Endothelial cell of hepatic sinusoid (primary cell): ENCODE measurements around the gene RASA3.
"Not testable (repeated sequence)": the region's sequence is repeated elsewhere in the genome, so short reads cannot be mapped to it uniquely, and the experiment has no call there.

Experiments used
- in situ Hi-C: cut with HindIII; loops from 2 replicates; pipeline ENCODE4 v1.10.0; 2017; ENCODE audit warnings: low sequenced_read_pairs

Gene RASA3

DNA sequence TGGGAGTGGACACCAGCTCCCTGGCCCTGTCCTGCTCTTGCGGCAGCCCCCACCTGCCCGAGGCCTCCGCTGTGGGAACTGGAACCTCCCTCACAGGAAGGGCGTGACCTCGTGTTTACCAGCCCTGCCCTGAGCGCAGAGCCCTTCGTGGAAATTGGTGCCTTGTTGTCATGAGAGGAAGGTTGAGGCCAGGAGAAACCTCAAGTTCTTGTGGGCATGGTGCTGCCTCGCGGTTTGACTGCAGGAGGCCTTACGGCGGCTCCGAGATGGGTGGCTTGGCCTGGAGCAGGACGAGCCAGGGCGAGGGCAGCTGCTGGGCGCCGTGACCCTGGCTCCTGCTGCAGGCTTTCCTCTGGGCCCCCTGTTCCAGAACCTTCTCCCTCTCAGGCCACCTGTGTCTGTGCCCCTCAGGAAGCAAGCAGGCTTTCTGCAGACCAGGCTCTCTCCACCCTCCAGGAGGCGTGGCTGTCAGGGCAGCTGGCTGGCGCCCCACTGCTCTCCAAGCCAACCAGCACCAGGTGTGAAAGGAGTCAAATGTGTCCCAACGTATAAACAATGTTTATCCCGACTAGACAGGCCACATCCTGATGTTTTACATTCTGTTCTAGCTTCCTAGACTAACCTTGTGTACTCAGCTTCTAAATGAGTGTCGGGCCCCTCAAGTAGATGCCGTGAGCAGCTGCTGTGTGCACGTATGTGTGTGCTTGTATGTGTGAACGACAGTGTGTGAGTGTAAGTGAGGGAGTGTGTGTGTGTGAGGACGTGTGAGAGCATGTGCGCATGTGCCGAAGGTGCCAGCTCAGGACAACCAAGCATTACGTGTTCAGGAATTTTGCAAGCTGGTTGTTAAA, 10.4 kb upstream of the RASA3 start:
- in situ Hi-C loops = no loop called here

DNA sequence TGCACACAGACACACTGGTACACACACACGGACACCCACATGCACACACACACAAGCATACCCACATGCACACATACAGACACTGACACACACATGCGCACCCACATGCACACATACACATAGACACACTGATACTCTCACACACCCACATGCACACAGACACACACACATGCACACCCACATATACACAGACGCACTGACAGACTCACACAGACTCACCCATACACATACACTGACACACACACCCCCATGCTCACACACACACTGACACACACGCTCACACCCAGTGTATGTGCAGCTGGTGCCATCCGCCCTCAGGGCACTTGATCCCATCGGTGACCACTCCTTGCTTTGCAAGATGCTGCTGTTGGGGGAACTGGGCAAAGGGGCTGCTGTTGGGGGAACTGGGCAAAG, 9.7 kb upstream of the RASA3 start:
- in situ Hi-C loops = no loop called here

DNA sequence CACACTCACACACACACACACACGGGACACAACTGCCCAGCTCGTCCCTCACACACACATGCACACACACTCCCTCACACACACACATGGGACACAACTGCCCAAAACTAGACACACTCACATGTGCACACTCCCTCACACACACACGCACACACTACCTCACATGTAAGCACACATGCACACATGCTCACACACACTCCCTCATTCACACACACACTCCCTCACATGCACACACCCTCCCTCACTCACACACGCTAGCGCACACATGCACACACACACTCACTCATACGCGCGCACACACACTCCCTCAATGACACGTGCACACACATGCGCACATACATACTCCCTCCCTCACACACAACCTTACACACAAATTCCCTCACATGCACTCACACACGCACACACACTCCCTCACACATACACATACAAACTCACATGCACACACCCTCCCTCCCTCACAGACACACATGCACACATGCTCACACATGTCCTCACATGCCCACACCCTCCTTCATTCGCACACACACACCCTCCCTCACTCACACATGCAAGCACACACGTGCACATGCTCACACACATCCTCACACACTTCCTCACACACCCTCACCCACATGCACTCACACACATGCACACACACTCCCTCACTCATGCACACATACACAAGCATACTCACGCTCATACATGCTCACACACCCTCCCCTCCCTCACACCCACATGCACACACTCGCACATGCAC, 9.0 kb upstream of the RASA3 start:
- in situ Hi-C loops = no loop called here

DNA sequence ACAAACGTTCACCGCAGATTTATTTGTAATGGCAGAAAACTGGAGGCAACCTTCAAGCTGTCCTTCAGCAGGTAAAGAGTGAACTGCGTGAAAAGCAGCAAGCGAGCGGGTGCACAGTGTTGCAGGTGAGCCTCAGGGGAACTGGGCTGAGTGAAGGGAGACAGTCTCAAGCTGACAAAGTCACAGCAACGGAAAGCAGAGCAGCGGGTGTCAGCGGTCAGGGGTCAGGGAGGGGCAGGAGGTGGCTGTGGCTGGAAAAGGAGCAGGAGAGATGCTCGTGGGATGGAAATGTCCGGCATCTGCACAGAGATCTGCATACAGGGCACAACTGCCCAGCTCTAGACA, 8.5 kb upstream of the RASA3 start:
- in situ Hi-C loops = no loop called here

DNA sequence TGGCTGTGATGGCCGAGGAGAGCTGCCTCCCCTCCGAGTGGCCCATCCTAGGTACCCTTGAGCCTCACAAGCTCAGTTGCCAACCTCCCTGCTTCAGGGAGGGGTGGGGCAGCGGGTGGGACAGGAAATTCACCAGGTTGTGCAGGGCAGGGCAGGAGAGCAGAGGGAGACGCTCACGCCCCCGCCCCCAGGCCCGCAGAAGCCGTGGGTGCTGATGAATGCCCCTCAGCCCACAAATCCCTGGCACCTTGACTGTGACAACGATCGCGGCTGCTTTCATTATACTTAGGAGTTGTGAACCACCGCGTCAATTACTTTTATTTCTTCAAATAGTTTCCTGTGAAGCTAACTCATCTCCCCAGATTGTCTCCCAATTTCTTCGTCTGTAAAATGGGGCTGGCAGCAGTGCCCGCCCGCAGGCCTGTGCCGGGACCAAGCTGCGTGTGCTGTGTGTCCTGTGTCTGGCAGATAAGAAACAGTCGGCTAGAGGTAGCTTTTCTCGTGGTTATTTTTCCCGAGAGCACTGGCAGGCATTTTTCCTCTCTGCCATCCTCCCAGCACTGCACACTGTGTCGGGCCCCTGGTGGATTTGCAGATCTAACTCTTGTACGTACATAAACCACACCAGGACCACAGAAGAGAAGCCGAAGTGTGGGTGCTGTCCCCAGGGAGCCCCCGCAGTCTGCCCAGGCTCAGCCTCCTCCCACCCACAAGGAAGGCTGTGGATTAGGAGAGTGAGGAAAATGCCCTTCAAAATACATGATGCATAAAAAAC, 7.9 kb upstream of the RASA3 start:
- in situ Hi-C loops = no loop called here

DNA sequence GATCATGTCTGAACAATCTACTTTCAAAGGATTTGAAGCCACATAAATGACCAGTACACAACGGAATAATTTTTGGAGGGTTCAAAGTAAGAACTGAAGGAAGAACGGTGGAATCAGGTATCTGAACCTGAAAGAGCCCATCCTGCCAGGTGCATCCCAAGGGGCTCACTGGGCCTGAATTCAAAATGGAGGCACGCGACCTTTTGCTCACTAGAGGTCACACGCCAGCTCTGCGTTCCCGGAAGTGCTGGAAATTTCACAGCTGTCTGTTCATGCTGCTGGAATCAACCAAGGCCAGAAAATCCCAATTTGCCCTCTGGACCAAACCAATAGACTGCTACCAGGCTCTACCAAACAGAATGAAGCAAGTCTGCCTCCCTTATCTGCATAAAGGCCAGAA, 4.2 kb upstream of the RASA3 start:
- in situ Hi-C loops = no loop called here

DNA sequence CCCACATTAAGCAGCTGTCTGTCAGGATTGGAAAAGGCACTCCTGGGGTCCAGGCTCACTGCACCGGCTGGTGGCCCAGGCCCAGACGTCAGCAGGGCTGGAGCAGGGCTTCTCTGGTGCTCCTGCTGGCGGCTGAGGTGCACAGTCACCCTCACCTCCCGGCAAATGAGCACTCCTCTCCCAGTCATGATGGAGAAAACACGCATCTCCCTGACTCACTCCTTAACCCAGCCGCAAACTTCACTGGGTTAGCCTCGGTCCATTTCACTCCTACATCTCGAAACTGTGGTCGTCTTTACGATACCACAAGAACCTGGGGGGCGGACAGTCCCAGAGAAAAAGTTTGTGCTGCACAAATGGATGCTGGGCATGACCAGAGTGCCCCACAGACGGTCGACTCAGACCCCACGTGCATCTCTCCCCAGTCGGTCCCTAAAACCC, 3.3 kb upstream of the RASA3 start:
- in situ Hi-C loops = no loop called here

DNA sequence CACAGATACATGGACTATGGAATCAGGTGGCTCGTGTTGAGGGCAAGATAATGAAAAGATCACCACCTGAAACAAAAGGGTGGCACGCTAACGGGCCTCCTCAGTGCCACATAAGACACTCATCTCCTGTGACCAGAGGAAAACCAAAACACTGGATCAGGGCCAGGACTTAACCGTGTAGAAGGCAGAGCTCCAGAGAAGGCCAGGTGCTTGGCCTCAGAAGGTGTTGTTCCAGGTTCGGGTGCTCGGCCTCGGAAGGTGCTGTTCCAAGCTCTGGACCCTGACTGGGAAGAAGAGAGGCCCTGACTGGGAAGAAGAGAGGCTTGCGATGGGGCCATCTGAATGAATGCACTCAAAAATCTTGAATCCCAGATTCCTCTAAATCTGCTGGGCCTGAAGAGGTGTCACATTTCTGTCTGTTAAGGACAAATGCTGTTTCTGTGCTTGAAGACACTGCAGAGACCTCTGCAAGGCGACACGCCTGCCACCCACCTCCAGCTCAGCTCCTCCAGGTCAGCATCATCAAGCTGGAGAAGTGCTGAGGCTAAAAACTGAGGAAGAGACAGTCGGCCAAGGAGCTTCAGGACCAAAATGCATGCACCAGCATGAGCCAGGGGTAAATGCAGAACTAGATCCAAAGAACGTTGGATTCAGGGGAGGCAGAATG, 2.7 kb upstream of the RASA3 start:
- in situ Hi-C loops = no loop called here

DNA sequence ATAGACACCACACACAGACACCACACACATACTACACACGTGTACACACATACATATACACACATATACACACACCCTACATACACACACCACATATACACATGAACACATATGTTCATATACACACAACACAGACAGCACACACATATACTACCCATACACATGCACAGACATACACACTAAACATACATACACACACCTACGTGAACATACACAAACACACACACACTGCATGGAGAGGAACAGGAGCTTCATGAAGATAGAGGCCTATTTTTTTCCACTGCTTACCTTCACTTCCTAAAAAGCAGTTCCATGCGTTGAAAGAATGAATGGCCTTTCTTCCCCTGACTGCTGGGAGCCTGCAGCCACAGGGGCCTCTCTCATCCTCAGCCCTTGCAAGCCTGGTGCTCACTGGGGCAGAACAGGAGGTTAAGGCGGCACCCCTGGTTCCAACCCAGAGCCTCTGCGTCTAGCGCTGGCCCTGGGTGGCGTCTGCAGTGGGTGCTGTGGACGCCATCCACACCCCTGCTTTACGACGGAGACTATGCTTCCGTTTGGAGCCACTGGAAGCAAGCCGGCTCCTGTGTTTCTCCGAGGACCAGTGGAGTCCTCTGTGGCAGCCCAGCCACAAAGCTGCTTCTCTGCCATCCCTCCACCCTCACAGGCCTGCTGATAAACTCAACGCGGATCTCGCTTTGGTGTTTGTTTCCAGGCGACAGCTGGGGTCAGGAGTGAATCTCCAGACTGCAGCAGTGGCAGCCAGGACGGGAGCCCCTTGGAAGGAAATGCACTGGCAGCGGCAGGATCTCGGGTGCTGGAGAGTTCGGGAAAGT, 1.9 kb upstream of the RASA3 start:
- in situ Hi-C loops = no loop called here

DNA sequence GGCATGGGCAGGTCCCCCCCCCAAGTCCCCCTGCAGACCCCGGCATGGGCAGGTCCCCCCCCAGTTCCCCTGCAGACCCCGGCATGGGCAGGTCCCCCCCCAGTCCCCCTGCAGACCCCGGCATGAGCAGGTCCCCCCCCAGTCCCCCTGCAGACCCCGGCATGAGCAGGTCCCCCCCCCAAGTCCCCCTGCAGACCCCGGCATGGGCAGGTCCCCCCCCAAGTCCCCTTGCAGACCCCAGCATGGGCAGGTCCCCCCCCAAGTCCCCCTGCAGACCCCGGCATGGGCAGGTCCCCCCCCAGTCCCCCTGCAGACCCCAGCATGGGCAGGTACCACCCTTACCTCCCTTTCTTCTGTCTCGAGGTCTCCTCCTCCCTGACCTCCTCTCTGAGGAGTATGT, 1.1 kb upstream of the RASA3 start:
- in situ Hi-C loops = not testable (repeated sequence)

DNA sequence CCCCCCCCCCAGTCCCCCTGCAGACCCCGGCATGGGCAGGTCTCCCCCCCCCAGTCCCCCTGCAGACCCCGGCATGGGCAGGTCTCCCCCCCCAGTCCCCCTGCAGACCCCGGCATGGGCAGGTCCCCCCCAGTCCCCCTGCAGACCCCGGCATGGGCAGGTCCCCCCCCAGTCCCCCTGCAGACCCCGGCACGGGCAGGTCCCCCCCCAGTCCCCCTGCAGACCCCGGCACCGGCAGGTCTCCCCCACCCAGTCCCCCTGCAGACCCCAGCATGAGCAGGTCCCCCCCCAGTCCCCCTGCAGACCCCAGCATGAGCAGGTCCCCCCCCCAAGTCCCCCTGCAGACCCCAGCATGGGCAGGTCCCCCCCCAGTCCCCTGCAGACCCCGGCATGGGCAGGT, 703 bp upstream of the RASA3 start:
- in situ Hi-C loops = not testable (repeated sequence)

DNA sequence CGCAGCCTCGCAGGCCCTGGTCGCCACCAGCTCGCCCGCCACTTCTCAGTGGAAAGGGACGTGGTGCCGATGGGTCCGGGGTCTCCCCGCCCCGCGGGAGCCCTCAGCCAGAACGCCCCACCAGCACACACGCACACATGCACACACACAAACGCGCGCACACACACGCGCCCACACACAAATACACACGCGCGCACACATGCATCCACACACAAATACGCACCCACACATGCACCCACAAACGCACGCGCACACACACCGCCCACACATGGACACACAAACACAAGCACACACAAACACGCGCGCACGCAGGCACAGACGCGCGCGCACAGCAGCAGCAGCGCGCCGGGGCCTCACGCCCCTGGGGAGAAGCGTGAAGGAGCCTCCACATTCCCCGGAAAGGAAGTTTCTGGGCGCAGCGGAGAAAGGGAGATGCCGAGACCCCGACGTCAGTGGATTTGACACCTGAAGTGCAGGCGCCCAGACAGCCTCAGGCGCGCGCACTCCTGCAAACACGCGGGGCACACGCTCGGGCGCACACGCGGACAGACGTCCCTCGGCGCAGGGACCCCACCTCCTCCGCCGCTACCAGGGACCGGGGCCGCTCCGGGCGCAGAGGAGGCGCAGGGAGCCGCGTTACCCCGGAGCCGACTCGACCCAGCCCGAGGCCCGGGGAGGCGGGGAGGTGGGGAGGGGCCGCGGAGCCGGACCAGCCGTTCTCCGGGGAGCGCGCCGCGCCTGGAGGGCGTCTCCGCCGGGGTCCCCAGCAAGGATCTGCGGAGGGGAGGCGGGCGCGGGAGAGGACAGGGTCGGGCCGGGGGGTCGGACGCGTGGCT, 622 bp downstream of the RASA3 start:
- in situ Hi-C loops = no loop called here

DNA sequence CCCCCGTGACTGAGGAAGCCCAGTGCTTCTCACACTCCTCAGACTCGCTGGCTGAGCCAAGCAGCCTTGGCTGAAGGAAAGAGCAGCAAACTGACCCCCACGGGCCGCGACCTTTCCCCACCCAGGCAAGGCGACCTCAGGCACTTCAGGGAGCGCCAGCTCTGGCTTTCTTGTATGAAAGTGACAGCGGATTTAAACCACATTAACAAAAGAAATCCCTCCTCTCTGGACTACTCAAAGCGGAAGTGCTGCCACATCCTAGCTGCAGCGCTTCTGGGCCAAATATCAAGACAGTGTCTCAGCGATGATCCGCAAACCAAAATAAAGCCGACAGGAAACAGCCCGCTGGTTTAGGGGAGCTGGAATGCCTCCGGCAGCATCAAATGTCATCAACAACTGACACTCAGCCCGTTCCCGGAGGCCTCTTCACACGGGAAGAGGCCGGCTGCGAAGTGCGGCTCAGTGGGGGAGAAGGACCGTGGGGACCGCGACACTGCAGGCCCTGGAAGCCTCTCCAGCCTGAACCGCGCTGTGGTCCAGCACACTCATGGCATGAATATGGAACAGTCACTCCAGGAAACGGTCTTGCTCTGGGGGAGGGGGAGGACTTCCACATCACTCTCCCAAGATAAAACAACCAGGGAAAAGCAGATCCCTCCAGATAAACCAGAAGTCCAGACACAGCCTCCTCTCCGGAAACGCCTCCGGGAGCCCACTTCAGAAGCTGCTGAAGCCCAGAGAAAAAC, 1.4 kb downstream of the RASA3 start:
- in situ Hi-C loops = no loop called here

DNA sequence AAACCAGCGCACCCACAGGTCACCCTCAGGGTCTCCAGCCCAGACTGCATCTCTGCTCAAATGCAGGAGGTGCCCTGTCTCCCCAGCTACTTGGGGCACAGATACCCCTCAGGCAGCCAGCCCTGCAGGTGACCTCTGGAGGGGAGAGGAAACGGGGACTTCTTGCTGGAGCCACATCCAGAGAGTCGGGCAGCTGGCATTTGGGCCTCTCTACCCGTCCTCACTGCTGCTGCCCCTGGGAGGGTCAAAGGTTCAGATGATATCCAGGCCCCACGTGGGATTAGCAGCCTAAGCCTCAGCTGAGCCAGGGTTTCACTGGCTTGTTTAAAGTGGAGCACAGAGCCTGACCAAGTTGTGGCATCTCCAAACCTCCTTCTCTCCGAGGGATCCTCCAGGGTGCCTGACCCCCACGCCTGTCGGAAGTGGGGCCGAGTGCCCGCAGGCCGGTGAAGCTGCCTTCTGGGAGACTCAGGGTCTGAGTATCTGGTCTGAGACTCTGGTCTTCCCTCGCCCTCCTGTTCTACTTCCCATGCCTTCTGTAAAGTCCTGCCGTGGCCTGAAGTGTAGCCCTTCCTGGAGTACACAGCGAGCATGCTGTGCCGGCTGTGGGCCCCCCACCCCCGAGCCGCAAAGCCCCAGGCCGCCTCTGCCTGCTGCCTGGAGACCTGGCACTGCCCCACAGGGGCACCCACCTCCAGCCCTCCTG, 2.1 kb downstream of the RASA3 start:
- in situ Hi-C loops = no loop called here

DNA sequence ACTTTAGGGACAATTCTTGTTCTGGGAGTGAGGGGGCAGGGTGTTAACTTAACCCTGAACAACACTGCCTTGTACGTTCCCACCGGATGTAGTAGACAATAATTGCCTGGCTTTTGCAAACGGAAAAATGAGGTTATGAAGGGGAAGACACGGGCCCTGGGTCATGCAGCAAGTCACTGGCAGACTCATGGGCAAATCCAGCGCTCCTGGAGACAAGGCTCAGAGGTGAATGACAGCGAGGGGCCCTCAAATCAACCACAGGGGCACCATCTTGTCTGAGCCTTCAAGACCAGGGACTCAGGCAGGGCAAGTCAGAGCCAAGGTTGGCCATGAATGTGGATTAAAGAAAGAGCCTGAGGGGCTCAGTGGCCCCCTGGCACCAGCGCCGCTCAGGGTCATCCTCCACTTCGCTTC, 2.8 kb downstream of the RASA3 start:
- in situ Hi-C loops = no loop called here

DNA sequence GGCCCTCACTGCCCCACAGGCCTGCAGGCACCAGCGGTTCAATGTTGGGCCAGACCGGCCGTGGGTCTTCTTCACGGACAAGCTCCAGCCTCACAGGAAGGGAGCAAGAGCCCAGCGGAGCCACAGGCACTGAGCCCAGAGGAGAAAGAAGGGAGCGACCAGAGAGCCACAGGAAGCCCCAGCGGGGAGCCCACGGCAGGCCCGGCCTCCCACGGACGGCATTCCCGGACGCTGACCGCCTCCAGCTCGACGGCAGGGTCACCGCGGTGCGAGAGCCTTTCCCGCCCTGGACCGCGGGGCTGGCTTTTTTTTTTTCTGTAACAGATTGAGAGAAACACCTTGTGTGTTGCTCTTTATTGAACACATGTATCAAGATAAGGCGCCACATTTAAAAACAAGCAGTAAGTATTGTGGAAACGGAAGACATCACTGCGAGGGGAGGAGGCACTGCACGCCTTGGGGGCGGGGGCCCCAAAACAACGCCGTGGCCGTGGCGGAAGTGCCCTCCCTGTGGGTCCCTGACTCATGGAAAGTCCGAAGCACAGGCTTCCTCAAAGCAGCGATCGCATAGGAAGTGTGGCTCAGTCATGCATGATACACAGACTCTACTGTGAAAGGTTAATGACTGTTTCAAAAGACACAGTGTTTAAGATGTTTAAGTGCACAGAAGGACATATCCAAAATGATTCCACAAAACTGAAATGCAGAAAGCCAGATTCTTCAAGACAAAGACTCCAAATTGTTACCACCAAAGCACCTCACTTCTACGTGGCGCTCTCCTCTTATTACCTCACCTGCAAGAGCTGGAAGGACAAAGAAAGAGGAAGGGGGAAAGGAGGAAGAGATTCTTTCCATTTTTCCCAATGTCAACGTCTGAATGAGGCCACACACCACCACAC, 3.5 kb downstream of the RASA3 start:
- in situ Hi-C loops = no loop called here

DNA sequence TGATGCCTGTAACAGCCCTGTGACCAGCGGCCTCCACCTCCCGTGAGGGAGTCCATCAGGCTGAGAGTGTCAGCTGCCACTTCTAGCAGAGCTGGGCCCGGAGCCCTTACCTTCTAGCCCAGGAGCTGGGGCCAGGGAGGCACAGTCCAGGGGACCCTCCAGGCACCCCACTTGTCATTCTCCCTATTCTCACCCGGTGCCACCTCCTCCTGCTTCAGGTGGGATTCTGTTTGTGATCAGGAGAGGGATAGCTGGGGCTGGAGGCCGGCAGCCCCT, 4.1 kb downstream of the RASA3 start:
- in situ Hi-C loops = no loop called here
